LNCaP clone FGC (cell line): ENCODE results near the gene CXCL11.
"Not testable (repeated sequence)": the region's sequence is repeated elsewhere in the genome, so short reads cannot be mapped to it uniquely, and the experiment has no call there.

ENCODE experiments used
- DNase-seq: peaks from one replicate; pipeline ENCODE4 v3.0.0-alpha.2; 2011; ENCODE audit warnings: low read depth
- H3K4me3 ChIP-seq: 2 replicates; pipeline ENCODE4 v1.5.1; 2011; ENCODE audit warnings: mild to moderate bottlenecking, low read depth, low read length, control low read depth
- TF ChIP-seq, protein P1 (sequence below): IDR thresholded peaks from 2 replicates; pipeline ENCODE4 v1.5.1; 2012; ENCODE audit warnings: mild to moderate bottlenecking; ENCODE audit not compliant: control insufficient read depth, insufficient read depth; ENCODE audit errors: extremely low read depth

Gene CXCL11

DNA sequence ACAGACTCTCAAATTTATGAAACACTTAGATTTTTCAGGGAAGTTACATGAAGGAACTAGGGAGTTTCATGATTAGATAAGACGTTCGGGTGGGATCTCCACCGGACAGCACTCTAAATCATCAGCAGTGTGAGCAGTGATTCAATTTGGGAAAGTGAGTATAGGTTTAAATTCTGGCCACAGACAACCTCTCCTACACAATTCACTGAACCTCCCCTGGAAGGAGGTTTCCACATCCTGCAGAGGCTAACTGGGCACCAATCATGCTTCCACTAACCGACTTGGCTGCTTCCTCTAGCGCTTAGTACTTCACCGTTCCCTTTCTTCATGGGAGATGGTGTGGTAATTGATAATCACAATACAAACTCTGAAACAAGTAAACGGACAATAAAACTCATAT is 34.2 kb downstream of the CXCL11 start:
- H3K4me3 ChIP-seq = no peak overlapping the region
- TF ChIP-seq, protein P1, sequence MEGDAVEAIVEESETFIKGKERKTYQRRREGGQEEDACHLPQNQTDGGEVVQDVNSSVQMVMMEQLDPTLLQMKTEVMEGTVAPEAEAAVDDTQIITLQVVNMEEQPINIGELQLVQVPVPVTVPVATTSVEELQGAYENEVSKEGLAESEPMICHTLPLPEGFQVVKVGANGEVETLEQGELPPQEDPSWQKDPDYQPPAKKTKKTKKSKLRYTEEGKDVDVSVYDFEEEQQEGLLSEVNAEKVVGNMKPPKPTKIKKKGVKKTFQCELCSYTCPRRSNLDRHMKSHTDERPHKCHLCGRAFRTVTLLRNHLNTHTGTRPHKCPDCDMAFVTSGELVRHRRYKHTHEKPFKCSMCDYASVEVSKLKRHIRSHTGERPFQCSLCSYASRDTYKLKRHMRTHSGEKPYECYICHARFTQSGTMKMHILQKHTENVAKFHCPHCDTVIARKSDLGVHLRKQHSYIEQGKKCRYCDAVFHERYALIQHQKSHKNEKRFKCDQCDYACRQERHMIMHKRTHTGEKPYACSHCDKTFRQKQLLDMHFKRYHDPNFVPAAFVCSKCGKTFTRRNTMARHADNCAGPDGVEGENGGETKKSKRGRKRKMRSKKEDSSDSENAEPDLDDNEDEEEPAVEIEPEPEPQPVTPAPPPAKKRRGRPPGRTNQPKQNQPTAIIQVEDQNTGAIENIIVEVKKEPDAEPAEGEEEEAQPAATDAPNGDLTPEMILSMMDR = no peak
- no peak for DNase-seq

DNA sequence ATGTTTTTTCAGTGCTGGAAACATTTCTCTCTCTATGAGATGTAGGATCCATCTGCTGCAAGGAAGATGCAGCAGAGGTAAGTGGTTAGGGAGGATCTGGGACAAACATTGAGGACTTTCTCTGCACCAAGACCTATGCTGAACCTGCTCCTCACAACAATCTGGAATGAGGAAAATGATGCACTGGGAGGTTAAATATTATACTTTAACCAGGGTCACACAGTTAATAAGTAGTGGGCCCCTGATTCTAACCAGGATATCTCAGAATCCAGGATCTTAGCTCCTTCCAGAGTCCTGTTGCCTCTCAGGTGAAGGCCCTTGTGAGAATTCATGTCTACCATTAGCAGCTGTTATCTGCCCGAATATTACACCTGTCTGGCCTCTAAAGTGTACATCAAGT is 35.6 kb downstream of the CXCL11 start:
- DNase-seq = no peak
- TF ChIP-seq, protein P1 = no peak
- no peak overlapping the region for H3K4me3 ChIP-seq

DNA sequence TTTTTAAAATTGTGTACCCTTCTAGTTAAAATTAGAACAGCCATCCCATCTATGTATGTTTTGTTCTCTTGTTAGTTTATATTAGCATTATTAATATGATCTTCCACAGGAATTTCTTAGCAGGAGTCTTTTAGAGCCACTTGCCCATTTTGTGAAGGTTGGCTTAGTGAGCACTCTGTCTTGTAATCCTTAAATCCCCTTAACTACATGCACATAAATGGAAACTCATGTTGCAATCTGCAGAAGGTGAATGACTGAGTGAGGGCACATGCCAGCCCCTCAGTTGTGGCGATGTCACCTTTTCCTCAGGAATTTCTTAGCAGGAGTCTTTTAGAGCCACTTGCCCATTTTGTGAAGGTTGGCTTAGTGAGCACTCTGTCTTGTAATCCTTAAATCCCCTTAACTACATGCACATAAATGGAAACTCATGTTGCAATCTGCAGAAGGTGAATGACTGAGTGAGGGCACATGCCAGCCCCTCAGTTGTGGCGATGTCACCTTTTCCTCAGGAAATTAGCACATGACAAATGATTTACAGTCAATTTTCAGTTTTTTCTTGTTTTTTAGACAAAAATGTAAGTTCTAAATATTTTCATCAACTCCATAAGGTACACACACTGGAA is 37.2 kb downstream of the CXCL11 start:
- DNase-seq, H3K4me3 ChIP-seq: not testable (repeated sequence)

DNA sequence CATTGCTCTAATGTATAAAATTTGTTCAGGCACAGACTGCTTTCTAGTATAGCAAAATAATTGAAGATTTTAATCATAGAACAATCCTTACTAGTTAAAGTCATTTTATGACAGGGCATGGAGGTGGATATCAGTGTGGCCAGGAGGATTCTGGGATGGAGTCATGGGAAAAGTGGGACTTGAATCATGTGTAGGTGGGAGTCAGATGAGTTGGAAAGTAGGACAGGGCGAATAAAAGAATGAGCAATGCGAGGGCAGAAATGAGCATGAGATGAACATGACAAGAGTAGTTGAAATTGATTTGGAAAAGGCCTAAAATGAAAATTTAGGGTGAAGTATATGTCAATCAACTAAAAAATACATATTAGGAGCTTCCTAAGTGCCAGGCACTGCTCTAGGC is 37.9 kb downstream of the CXCL11 start:
- no peak overlapping the region for H3K4me3 ChIP-seq
- TF ChIP-seq, protein P1 = no peak
- no peak for DNase-seq

DNA sequence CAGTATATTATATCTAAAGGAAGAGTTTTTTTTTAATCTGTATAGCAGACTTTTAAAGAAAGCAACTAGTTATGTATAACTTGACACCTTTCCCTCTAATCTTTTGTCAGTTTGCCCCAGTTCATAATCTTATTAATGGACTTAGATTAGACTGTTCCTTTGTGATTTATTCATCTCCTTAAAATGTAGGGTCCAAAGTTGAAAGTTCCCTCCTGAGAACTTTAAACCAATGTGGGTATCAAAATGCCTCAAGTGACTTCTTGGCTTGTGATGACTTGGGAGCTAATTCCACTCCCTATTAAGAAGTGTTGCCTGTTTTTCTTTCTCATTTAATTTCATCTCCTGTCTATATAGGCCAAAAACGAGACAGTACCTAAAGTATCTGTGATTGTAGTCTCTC is 38.8 kb downstream of the CXCL11 start:
- no peak overlapping the region for H3K4me3 ChIP-seq
- DNase-seq = no peak
- TF ChIP-seq, protein P1 = no peak

DNA sequence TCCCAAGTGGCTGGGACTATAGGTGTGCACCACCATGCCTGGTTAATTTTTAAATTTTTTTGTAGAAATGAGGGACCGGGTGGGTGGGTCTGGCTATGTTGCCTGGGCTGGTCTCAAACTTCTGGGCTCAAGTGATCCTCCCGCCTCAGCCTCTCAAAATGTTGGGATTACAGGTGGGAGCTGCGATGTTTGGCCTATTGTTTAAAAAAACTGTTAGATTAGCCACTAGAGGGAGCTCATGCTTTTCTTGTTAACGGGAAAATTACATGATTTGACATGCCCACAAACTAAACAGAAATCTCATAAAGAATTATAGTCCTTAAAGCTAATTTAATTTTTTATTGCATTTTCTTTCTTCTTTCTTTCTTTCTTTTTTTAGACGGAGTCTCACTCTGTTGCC is 40.1 kb downstream of the CXCL11 start:
- no peak overlapping the region for H3K4me3 ChIP-seq
- TF ChIP-seq, protein P1 = peak; percentile 55
- no peak for DNase-seq

DNA sequence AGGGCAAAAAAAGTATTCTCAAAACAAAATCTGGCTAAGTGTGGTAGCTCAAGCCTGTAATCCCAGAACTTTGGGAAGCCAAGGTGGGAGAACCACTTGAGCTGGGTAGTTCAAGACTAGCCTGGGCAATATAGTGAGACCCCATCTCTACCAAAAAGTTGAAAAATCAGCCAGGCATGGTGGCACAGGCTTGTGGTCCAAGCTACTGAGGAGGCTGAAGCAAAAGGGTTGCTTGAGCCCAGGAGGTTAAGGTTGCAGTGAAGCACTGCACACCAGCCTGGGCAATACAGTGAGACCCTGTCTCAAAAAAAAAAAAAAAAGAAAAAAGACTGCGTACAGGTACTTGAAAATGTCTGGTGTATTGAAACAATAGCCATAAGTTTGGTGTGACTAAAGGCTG is 43.4 kb downstream of the CXCL11 start:
- DNase-seq = no peak
- no peak overlapping the region for H3K4me3 ChIP-seq
- TF ChIP-seq, protein P1 = no peak
